HG03135 (cell line): ENCODE measurements around the gene FMN1.
"Not testable (repeated sequence)": the region's sequence is repeated elsewhere in the genome, so short reads cannot be mapped to it uniquely, and the experiment has no call there.

Source experiments
- ATAC-seq: cut with Tn5 transposase; IDR thresholded peaks from one replicate; pipeline ENCODE4 v1.9.1; 2021; ENCODE audit warnings: mild to moderate bottlenecking, moderate library complexity; ENCODE audit not compliant: unreplicated experiment

FMN1 gene

DNA sequence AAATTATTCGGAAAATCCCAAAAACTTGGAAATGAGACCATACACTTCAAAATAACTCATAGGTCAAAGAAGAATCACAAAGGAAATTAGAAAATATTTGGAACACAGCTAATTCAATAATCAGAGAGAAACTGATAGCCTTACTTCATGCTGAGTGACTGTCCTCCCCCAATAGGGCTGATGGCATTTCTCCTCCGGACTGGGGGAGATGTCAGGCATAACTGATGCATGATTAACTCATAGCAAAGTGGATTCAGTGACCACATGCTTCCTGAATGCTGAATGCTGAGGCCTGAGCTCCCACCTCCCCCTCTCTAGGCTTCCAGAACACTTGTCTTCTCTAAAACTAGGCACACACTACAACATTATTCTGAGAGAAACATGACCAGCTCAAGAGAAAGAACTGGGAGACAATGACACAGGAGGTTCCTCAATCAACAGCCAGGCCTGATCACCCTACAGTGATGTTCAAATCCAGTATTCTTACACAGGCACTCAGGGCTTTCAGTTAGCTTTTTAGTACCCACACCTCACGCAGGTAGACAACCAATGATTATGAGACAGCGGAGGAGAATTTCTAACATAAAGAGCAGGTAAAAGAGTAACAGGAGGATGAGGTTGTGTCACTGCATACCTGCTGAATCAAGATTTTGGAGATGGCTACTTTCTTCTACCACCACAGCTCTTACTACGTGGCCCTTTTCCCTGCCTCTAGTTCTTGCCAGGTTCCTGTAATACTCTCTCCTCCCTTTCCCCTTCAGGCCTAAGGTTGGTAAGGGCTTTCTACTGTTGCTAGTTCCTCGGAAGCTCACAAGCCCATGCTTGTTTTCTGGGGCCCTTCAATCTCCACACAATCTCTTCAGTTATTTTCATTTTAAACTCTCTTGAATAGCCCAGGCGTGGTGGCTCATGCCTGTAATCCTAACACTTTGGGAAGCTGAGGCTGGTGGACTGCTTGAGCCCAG lies 96.1 kb downstream of the FMN1 start:
- ATAC-seq: no peak

DNA sequence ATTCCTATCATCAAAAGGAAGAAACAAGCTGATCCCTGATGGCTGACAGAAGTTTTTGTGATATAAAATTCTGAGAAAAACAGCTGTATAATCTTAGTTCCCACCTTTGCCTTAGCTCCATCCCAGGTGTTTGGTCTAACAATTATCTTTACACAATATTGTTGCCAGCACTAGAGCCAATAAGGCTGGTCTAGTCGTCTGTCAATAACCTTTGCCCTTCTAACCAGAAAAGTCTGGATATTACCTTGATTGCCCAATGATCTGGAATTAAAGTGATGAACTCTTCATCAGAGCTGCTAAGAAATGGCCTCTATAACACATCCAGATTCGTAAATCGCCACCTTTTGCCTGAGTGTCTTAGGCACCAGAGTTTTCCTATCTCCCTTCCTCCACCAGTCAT lies 98.4 kb downstream of the FMN1 start:
- ATAC-seq: no peak

DNA sequence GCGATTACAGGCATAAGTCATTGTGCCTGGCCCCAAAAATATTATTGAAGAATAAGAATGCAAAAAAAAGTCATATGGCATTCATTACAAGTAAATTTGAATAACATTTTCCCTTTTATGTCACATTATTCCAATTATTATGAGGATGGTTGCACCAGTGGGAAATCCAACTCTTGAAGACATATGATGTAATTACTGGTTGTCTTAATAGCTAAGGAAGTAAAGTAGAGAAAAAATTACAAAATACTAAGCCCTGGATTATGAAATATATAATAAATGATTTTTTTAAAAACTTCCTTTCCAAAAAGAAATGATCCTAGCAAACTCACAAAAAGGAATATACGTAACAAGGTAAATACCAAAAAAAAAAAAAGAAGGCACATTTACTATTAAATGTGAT lies 98.9 kb downstream of the FMN1 start:
- ATAC-seq: no peak

DNA sequence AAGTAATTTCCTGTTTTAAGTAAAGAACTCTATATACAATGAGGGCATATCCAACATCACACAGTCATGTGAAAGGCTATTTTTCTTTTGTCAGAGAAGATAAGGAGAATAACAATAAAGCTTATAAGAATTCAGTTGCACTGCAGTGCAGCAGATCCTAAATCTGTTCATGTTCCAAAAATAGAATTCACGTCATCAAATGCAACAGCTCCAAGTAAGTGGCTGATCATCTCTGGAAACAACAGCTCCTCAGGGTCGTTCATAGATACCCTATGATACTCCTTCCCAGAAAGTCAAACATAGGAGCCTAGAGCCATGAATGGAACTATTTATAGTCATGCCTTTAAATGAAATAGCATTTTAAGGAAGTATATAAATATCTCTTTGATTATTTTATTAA lies 100.2 kb downstream of the FMN1 start:
- no peak for ATAC-seq

DNA sequence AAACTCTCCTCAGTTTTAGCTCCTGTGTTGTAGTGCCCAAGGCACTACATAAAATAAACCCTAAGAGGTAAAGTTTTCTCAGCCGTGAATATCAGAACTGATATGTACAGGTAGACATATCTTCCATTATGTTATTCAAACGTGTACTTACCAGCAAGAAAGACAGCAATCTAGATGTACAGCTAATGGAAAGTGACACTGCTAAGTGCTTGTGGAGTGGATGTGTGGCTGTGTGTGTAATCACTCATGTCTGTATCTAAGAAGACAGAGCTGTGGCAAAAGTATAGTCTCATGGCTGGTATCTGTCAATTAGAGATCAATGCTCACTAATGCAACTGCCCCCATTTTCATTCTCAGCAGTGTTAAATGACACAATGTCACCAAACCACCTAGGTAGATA lies 101.3 kb downstream of the FMN1 start:
- ATAC-seq: no peak

DNA sequence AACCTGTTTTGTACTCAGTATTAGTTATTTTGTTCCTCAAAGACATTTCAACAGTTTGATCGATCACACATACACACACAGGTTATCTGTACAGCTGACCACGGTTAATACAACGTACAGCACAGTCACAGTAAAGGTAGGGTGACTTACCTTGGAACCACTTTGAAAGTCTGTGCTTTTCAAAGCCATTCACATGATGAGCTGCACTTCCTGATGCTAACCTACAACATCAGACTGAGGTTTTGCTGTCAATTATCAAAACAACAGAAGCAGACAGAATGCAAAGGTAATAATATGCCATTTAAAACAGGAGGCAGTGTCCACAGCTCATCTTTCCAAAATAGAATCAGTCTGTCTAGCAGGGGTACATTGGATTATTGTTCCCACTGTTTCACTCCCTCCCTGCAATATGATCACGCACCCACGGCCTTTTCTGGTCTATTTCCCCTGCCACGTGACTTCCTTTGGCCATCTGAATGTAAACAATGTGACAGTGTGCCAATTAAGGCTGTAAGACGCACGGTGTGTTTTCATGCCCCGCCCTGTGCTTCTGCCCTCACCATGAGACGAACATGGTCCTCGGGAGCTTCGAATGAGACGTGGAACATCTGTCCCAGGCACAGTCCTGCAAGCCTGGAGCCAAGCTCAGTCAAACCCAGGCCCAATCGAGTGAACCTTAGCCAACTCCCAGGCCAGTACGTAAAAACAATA lies 102.4 kb downstream of the FMN1 start:
- no peak for ATAC-seq

DNA sequence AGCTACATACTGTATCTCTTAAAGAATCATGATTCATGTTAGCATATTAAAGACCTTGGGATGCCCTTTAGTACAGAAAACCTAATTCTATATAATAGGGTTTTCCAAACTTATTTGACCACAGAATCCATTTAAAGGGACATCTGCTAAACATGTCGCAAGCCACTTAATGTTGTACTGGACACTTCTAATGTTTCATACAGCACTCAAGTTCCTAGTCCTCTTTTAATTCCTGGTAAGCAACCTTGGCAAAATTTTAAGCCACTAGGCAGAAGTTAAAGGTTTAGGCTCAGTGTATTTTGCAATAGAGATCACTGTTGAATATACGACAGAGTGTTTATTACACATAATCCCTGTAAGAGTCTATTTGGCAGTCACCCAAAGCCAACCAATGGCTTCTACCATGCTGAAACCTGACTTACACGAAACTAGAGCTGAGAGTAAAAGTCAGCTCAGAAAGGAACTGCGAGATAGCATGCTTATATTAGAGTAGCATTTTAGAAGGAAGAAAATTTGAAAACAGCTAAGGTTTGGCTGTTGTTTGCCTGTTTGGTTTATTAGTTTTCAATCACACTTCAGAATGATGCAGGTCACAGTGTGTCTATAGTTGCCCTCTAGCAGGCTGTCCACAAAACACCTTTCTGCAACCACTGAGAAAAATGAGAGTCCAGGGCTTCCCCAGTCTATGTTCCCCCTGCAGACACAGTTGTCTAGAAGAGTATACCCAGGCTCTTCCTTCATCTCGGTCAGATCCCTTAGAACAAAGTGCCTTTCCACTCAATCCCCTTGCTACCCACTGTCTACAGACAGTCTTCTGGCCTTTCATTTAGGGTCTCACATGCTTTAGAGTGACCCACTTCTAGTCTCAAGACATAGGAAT lies 104.4 kb downstream of the FMN1 start:
- no peak for ATAC-seq

DNA sequence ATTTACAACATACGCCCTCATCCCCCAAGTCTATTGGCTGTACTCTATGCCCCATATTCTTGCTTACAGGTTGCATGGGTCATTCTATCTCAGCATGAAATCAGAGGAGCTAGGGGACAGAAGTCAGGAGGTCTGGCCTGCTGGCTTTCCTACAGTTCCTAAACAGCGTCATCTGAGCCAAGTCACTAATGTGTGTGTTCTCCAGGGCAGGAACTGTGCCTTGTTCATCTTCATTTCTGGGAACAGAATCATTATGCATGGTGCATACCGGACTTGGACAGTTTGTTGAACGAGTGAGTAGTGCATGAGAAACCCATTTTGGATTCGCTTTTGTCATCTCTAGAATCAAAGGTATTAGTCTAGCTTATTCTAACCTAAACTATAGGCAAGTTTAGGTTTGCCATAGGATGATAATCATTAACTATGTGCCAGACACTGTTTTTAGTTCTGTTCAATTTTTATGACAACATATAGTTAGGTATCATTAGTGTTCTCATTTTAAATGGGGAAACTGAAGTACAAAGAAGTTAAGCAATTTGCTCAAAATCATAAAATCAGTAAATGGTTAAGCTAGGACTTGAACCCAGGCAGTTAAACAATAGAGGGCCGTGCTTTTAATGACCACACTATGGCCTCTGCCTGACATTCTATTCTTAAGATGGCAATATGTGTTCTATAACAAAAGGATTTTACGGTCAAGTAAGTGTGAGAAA lies 105.2 kb downstream of the FMN1 start:
- ATAC-seq: no peak

DNA sequence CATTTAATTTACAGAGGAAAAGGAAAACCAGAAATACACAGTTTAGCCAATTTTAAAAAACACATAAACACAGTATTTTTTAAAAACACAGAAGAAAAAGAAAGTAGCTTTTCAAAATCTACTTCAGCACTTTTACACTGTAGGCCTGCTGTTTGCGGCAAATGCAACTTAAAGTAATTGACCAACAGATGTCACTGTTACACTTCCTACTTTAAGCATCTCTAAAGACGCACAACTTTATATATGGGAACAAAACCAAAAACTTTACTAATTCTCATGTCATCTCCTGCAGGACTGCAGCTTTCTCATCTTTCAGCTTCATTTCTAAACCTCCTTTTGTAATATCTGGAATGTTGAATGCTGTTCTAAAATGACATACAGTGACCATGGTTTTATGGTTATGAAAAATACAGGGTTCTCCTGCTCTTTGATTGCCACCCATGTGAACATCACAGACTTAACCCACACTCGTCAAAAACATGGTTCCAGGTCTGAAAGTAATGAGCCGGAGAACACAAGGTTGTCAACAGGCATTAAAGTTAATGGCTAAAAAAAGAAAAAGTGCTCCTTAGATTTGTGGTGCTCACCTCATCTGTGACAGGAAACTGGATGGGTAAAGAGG lies 107.9 kb downstream of the FMN1 start:
- ATAC-seq: no peak

DNA sequence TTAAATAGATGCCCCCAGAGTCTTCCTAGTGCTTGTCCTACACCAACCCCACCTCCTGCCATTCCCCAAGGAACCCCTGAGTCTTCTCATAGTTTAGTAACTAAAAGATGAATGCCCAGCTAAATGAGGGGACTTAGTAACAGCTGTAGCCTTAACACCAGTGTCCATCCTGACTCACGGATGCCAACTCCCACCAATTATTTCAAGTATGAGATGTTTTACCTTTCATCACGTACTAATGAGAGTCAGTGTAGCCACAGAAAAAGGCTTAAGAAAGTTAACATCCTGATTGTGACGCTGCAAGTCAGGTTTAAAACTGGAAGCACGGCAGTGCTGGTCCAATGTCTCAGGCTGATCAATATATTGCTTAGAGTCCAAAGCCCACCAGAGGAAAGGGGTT lies 109.9 kb downstream of the FMN1 start:
- ATAC-seq: no peak

DNA sequence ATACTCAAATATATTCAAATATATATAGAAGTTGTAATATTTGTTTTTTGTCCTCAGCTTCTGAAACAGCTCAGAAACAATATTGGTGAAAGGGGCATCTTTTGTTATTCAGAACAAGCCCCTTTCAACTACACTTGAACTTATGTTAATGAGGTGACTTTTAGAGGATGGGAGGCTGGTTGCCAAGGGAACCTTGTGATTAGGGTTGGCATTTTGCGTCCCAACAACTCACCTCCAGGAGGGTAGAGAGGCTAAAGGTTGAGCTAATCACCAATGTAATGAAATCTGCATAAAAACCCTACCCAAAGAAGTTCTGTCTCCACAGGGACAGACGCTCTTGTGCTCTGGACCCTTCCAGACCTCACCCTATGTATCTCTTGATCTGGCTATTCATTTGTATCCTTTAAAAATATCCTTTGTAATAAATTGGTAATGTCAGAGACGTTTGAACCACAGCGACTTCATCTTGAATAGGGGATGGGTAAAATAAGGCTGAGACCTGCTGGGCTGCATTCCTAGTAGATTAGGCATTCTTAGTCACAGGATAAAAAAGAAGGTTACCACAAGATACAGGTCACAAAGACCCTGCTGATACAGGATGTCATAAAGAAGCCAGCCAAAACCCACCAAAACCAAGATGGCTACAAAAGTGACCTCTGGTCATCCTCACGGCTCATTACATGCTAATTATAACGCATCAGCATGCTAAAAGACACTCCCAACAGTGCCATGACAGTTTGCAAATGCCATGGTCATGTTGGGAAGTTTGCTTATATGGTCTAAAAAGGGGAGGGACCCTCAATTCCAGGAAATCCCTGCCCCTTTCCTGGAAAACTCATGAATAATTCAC lies 111.1 kb downstream of the FMN1 start:
- no peak for ATAC-seq

DNA sequence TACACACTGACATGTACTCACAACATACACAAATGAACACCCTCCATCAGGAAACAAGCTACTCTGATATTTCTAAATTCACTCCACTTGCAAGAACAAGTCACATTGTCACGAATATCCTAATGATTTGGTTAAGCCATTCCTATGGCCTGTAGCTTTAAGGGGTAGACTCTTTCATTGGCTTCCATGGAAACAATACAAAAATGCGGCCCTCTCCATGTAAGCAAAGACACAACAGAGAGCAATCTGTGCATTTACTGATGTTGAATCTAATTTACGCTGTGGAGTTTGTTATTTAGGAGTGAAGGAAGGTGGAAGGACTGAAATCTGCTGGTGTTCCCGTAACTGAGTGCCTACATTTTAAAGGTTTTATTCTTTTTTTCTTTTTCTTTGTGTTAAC lies 114.5 kb downstream of the FMN1 start:
- ATAC-seq: no peak

DNA sequence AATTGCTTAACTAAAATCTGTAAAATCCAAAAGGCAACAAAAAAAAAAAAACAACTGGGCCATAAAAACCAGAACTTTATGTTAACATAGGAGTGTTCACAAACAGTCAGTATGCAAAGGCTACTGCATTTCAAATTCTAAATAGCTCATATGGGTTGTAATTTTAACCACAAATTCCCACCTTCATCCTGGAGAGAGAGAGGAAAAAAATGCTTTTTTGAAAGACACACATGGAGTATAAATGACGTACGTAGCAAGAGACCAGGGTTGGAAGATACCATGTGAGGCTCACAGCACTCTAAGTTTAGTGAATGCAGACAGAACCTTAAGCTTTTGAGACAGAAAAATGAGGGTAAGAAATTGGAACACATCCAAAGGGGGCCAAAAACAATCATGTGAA lies 115.9 kb downstream of the FMN1 start:
- no peak for ATAC-seq

DNA sequence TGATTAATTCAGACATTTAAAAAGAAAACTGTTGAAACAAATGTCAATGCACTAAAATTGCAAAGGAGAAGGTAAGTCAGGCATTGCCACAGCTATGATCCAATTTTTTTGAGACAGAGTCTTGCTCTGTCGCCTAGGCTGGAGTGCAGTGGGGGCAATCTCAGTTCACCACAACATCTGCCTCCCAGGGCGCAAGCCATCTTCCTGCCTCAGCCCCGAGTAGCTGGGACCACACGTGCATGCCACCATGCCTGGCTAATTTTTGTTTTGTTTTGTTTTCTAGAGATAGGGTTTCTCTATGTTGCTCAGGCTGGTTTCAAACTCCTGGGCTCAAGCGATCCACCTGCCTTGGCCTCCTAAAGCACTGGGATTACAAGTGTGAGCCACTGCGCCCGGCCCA lies 117.6 kb downstream of the FMN1 start:
- ATAC-seq: no peak

DNA sequence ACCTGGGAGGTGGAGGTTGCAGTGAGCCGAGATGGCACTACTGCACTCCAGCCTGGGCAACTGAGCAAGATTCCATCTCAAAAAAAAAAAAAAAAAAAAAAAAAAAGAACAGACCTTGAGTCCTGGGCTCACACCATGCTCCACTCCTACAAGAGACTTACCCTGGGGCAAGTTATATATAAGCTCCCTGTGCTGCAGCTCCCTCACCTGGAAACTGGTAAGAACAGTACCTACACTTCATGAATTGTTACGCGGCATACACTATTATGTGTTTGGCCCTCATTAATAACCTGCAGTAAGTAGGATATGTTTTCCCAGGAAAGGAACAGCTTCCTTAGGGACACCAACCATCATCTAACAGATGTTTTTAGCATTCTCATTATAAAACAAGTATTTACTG lies 119.6 kb downstream of the FMN1 start:
- no peak for ATAC-seq

DNA sequence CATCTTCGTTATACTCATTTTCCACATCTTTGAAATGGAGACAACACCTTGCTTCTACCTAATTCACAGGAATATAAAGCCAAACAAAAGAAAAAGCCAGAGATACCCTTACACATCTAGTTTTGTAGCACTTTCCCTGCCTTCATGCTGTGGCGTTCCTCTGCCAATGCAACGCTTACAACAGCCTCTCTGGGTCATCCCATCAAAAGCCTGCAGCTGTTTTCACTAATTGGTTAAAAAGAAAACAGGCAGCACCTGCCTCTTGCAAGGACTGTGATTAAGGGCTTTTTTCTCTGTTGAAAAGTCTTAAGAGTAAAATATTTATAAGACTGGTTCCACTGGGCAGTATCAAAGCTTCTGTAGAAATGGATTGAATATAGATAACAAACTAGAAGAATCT lies 120.3 kb downstream of the FMN1 start:
- ATAC-seq: no peak

DNA sequence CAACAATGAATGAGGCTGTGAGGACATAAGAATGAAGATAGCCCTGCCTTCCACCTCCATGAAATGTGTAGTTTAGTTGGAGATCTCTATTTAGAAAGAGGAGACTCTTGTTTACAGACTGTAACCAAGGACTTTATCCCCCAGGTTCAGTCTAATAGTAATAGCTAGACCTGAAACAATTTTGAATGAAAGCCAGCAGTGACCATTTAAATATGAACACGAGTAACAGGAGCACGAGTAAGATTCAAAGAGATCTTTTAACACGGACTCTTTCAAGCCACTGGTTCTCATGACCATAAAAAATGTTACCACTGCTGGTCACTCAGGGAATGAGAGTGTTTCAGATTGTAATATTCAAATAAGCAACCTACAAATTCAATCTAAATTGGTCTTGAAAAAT lies 123.1 kb downstream of the FMN1 start:
- ATAC-seq: no peak

DNA sequence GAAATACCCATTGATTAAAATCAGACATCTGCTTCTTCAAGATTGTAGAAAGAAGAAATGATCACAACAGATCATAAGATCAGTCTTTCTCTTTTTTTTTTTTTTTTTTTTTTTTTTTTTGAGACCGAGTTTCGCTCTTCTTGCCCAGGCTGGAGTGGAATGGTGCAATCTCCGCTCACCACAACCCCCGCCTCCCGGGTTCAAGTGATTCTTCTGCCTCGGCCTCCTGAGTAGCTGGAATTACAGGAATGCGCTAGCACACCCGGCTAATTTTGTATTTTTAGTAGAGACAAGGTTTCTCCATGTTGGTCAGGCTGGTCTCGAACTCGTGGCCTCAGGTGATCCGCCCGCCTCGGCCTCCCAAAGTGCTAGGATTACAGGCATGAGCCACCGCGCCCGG lies 124.6 kb downstream of the FMN1 start:
- not testable (repeated sequence) for ATAC-seq

DNA sequence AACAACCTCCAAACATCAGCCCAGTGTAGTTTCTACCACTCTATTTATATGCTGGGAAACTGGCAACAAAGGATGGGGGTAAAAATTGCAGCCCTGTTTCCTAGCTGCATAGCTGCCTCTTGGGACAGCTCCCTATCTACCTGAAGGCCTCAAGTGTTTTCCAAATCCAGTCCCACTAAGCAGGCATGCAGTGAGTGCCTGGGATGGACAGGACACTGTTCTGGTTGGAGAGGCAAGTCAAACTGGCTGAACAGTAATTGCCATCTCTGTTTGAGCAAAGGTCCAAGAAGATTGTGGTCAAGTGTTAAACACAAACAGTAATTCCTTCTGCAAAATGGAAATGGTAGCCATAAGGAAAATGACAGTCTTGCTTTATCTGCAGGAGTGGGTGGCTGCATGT lies 125.4 kb downstream of the FMN1 start:
- no peak for ATAC-seq
